A549 (cell line): ENCODE measurements around the gene DNM1. TPM values are rescaled to one million over a fixed set of nuclear protein-coding genes. Genes with fewer than 3 reads are reported as not detected.

Source experiments
- ATAC-seq, 2 experiments: fragments of 200-7000 bp in 1 of 2; fragments of >200 bp in 1 of 2; cut with Nextera tagmentation in 1 of 2; cut with Tn5 transposase in 1 of 2; 3 replicates each; pipeline versions ENCODE4 v1.8.0 to v1.9.1; 2018 to 2020; ENCODE audit warnings: mild to moderate bottlenecking in 1 of 2, moderate library complexity in 1 of 2
- CTCF ChIA-PET: fragments of 300-600 bp; sonication (Branson Sonifier 250); formaldehyde crosslinking; extraction: SDS; loops from one replicate; lab custom pipeline; 2021; ENCODE audit warnings: antibody characterized with exemption, inconsistent platforms; lab: Yijun Ruan, JAX
- POLR2A ChIA-PET: fragments of 350-600 bp; formaldehyde crosslinking; extraction: SDS; loops from one replicate; lab custom pipeline; 2021; ENCODE audit warnings: antibody characterized with exemption, inconsistent platforms; lab: Yijun Ruan, JAX
- DNase-seq, 2 experiments: peaks; one replicate each; pipeline versions ENCODE4 v3.0.0 to v3.0.0-alpha.2; 2011 to 2016; ENCODE audit warnings: low read depth in 1 of 2, low spot score in 1 of 2
- FAIRE-seq: peaks from 2 replicates; lab custom pipeline; 2011; peaks lifted over from hg19 to GRCh38; lab: Jason Lieb, UNC
- H3K27ac ChIP-seq, 2 experiments: fragments of >200 bp; sonication (Bioruptor Twin); formaldehyde crosslinking; 3 replicates each; pipeline ENCODE4 v1.5.1; 2016 to 2017
- H3K4me1 ChIP-seq: fragments of >200 bp; sonication (Bioruptor Twin); formaldehyde crosslinking; 3 replicates; pipeline ENCODE4 v1.6.1; 2016
- H3K4me2 ChIP-seq: fragments of >200 bp; sonication (Bioruptor Twin); formaldehyde crosslinking; 3 replicates; pipeline ENCODE4 v1.6.1; 2016
- H3K4me3 ChIP-seq: fragments of >200 bp; sonication (Bioruptor Twin); formaldehyde crosslinking; 3 replicates; pipeline ENCODE4 v1.5.1; 2016
- H3K9me3 ChIP-seq: fragments of >200 bp; sonication (Bioruptor Twin); formaldehyde crosslinking; 3 replicates; pipeline ENCODE4 v1.6.1; 2016
- CBX2 ChIP-seq: fragments of 200-600 bp; sonication (generic); IDR thresholded peaks from 2 replicates; pipeline ENCODE4 v1.6.1; 2016; ENCODE audit warnings: low read depth, mild to moderate bottlenecking, borderline replicate concordance
- CHD2 ChIP-seq: fragments of 150-350 bp; IDR thresholded peaks from 2 replicates; pipeline ENCODE4 v1.6.1; 2014; ENCODE audit warnings: low read length; ENCODE audit not compliant: partially characterized antibody
- CHD4 ChIP-seq: fragments of 200-600 bp; sonication (generic); IDR thresholded peaks from 2 replicates; pipeline ENCODE4 v1.6.1; 2016; ENCODE audit warnings: antibody characterized with exemption, mild to moderate bottlenecking, borderline replicate concordance
- EHMT2 ChIP-seq: fragments of 200-600 bp; sonication (generic); IDR thresholded peaks from 2 replicates; pipeline ENCODE4 v1.6.1; 2016; ENCODE audit warnings: antibody characterized with exemption, low read depth, mild to moderate bottlenecking, moderate library complexity
- ESRRA ChIP-seq: fragments of 150-350 bp; IDR thresholded peaks from 2 replicates; pipeline ENCODE4 v1.6.1; 2014; ENCODE audit warnings: mild to moderate bottlenecking, low read length, borderline replicate concordance
- JUNB ChIP-seq: fragments of >200 bp; sonication (Bioruptor Twin); formaldehyde crosslinking; IDR thresholded peaks from 2 replicates; pipeline ENCODE4 v1.6.1; 2016
- KDM5A ChIP-seq: fragments of 200-600 bp; sonication (generic); IDR thresholded peaks from 2 replicates; pipeline ENCODE4 v1.6.1; 2016; ENCODE audit warnings: antibody characterized with exemption, mild to moderate bottlenecking
- MAFK ChIP-seq: fragments of 450-650 bp; IDR thresholded peaks from 2 replicates; pipeline ENCODE4 v1.6.1; 2014; ENCODE audit not compliant: partially characterized antibody
- NFE2L2 ChIP-seq: fragments of 150-350 bp; conservative IDR thresholded peaks from 2 replicates; pipeline ENCODE4 v1.6.1; 2014; ENCODE audit warnings: low read length
- POLR2A ChIP-seq: IDR thresholded peaks from 2 replicates; pipeline ENCODE4 v1.6.1; 2012; ENCODE audit warnings: mild to moderate bottlenecking, low read length
- RFX5 ChIP-seq: fragments of 450-650 bp; IDR thresholded peaks from 2 replicates; pipeline ENCODE4 v1.7.1; 2014; ENCODE audit warnings: antibody characterized with exemption, mild to moderate bottlenecking, moderate library complexity
- RNF2 ChIP-seq: fragments of 200-600 bp; sonication (generic); IDR thresholded peaks from 2 replicates; pipeline ENCODE4 v1.6.1; 2016; ENCODE audit warnings: low read depth, mild to moderate bottlenecking, antibody characterized with exemption, moderate library complexity, borderline replicate concordance
- SREBF2 ChIP-seq: fragments of 450-650 bp; IDR thresholded peaks from 2 replicates; pipeline ENCODE4 v1.6.1; 2014; ENCODE audit warnings: mild to moderate bottlenecking, moderate library complexity
- ZC3H11A ChIP-seq: fragments of 450-650 bp; IDR thresholded peaks from 2 replicates; pipeline ENCODE4 v1.6.1; 2014; ENCODE audit warnings: antibody characterized with exemption, mild to moderate bottlenecking
- ZFP36 ChIP-seq: fragments of 450-650 bp; IDR thresholded peaks from 2 replicates; pipeline ENCODE4 v1.6.1; 2014; ENCODE audit warnings: borderline replicate concordance; ENCODE audit not compliant: partially characterized antibody
- ZSCAN20 ChIP-seq: fragments of 250-450 bp; sonication (Bioruptor Pico); IDR thresholded peaks from 2 replicates; pipeline ENCODE4 v1.8.0; 2022; ENCODE audit warnings: mild to moderate bottlenecking, moderate library complexity
- WGBS: methylation state at CpG from one replicate; pipeline ENCODE4 v1.1.6; 2017; ENCODE audit errors: missing lambda C conversion rate; 5-methylcytosine and 5-hydroxymethylcytosine counted together
- polyA plus RNA-seq, 4 experiments: library from polyadenylated mRNA; depleted of rRNA in 3 of 4; stranded (reverse); fragments of >200 nt; fragmentation: RNase III in 1 of 4; extraction: RNeasy Plus Mini Kit Qiagen cat#74134 plus additional on column Dnase treatment in 1 of 4; gene quantifications; 2 replicates in 3 of 4; 3 replicates in 1 of 4; pipeline ENCODE4 v1.2.3, GENCODE V29; 2011 to 2017
- TF ChIP-seq, protein P1 (sequence below): IDR thresholded peaks from 2 replicates; pipeline ENCODE4 v1.6.1; 2012
- TF ChIP-seq, protein P2 (sequence below): fragments of 450-650 bp; IDR thresholded peaks from 2 replicates; pipeline ENCODE4 v1.6.1; 2014; ENCODE audit warnings: antibody characterized with exemption
- TF ChIP-seq, protein P3 (sequence below): fragments of >200 bp; sonication (Bioruptor Twin); formaldehyde crosslinking; IDR thresholded peaks from 3 replicates; pipeline ENCODE4 v1.5.1; 2016
- TF ChIP-seq, protein P4 (sequence below): fragments of >200 bp; sonication (Bioruptor Twin); formaldehyde crosslinking; IDR thresholded peaks from 2 replicates; pipeline ENCODE4 v1.6.1; 2016

Gene DNM1
- polyA plus RNA-seq, 2 of the 4 experiments (the other 2 are of a cell fraction) = 60.2 to 139 TPM

DNA sequence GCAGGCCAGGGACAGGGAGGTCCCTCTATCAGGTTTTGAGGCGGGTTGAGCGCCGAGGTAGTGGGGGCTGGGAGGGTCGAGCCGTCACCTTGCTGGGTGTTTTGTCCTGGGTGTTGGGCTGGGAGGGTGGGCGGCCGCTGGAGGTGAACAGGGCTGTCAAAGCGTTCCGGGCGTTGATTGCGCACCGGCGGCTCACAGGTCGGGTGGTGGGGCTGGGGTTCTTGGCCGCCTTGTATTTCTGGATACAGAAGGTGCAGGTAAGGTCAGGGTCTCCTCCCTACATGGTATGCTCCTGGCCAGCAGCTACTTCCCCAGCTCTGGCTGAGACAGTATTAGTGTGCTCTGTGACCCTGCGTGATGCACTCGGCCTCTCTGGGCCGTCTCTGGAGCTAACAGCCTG is 37.0 kb upstream of the DNM1 start:
- ATAC-seq (no peak), DNase-seq (no peak), FAIRE-seq (no peak)
- Histone ChIP-seq H3K4me3 (no peak overlapping the region), H3K9me3 (no peaks in the 10 kb centered on the region), H3K27ac (no peak overlapping the region), H3K4me2 (no peak overlapping the region), H3K4me1 (no peaks in the 10 kb centered on the region)
- ChIA-PET CTCF (interaction anchor here (0.9 kb wide), 1 partner anchor 9 kb away, joined by 5 read pairs; no protein-coding TSS in a partner anchor), POLR2A (no interaction called here)
- TF ChIP-seq, protein P1, sequence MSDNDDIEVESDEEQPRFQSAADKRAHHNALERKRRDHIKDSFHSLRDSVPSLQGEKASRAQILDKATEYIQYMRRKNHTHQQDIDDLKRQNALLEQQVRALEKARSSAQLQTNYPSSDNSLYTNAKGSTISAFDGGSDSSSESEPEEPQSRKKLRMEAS = no peak
- TF ChIP-seq RNF2 (no peak), KDM5A (no peak), MAFK (no peak), CHD4 (no peak), RFX5 (no peak), ZC3H11A (no peak), POLR2A (no peak), SREBF2 (no peak), NFE2L2 (no peak), ZSCAN20 (CRISPR knock-in tag) (no peak)
- TF ChIP-seq, protein P2, sequence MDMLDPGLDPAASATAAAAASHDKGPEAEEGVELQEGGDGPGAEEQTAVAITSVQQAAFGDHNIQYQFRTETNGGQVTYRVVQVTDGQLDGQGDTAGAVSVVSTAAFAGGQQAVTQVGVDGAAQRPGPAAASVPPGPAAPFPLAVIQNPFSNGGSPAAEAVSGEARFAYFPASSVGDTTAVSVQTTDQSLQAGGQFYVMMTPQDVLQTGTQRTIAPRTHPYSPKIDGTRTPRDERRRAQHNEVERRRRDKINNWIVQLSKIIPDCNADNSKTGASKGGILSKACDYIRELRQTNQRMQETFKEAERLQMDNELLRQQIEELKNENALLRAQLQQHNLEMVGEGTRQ = no peak
- TF ChIP-seq, protein P3, sequence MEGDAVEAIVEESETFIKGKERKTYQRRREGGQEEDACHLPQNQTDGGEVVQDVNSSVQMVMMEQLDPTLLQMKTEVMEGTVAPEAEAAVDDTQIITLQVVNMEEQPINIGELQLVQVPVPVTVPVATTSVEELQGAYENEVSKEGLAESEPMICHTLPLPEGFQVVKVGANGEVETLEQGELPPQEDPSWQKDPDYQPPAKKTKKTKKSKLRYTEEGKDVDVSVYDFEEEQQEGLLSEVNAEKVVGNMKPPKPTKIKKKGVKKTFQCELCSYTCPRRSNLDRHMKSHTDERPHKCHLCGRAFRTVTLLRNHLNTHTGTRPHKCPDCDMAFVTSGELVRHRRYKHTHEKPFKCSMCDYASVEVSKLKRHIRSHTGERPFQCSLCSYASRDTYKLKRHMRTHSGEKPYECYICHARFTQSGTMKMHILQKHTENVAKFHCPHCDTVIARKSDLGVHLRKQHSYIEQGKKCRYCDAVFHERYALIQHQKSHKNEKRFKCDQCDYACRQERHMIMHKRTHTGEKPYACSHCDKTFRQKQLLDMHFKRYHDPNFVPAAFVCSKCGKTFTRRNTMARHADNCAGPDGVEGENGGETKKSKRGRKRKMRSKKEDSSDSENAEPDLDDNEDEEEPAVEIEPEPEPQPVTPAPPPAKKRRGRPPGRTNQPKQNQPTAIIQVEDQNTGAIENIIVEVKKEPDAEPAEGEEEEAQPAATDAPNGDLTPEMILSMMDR = no peak
- 100% methylated on average over 10 of the region's 18 CpGs for WGBS

DNA sequence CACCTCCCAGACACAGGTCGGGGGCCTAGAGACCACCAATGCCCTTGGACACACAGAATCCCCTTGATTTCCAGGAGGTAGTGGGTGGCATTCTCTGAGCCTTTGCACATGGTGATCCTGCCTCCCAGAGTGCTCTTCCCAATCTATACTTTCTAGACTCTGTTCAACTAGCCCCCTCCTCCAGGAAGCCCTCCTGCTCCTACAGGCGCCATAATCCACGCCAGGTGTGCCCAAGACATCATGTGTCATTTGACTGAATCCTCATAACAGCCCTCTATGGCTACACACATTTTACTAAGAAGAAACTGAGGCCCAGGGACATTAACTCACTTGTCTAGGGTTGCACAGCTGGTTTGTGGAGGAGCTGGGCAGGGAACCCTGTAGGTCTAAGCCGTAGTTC is 36.0 kb upstream of the DNM1 start:
- Histone ChIP-seq H3K4me2 (no peak overlapping the region), H3K27ac (no peak overlapping the region), H3K4me1 (no peaks in the 10 kb centered on the region), H3K9me3 (no peaks in the 10 kb centered on the region), H3K4me3 (no peak overlapping the region)
- ATAC-seq (no peak), FAIRE-seq (no peak), DNase-seq (no peak)
- ChIA-PET CTCF (interaction anchor here (5.5 kb wide), 1 partner anchor 15 kb away, joined by 41 read pairs; no protein-coding TSS in a partner anchor), POLR2A (no interaction called here)
- WGBS = 89% methylated on average over 4 of the region's 4 CpGs
- TF ChIP-seq ESRRA (no peak), ZFP36 (peak; percentile 52), EHMT2 (no peak)
- TF ChIP-seq, all 56 proteins: peak for 1

DNA sequence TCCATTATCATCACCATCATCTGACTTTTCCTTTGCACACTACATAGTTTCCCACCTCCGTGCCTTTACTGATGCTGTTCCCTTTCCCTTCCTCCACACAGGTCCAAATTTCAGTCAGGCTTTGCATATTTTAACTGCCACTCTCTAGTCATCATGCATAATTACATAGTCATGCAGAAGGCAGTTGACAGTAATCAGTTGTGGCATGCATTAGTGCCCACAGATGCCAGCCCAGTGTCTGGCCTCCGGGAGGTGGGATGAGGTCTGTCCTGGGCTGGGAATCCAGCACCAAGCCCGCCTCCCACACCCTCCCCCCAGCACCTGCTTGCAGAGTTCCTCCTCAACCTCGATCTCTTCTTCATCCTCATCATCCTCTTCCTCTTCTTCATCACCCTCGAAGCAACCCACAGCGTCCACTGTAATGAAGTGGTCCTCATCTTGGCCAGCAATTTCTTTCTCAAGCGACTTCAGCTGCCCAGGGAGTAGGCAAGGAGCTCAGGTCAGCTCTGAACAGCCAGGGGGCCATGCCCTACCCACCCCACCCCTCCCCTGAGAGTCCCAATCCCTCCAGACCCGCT is 34.4 kb upstream of the DNM1 start:
- ATAC-seq (no peak), DNase-seq (no peak), FAIRE-seq (no peak)
- no peak overlapping the region for H3K27ac ChIP-seq
- CTCF ChIA-PET = interaction anchor here (0.6 to 5.5 kb wide), 5 partner anchors 13 to 127 kb away, joined by 3 to 41 read pairs (median 4); no protein-coding TSS in a partner anchor
- H3K4me2 ChIP-seq = no peak overlapping the region
- 82% methylated on average over 8 of the region's 8 CpGs for WGBS
- H3K4me3 ChIP-seq = no peak overlapping the region
- H3K9me3 ChIP-seq = no peaks in the 10 kb centered on the region
- TF ChIP-seq POLR2A = no peak
- TF ChIP-seq RNF2 = no peak
- TF ChIP-seq JUNB = no peak
- TF ChIP-seq, protein P1 = no peak
- no peak for TF ChIP-seq CBX2
- TF ChIP-seq ZC3H11A = no peak
- TF ChIP-seq, protein P4, sequence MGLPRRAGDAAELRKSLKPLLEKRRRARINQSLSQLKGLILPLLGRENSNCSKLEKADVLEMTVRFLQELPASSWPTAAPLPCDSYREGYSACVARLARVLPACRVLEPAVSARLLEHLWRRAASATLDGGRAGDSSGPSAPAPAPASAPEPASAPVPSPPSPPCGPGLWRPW = no peak
- TF ChIP-seq CHD2 = no peak
- no peaks in the 10 kb centered on the region for H3K4me1 ChIP-seq
- POLR2A ChIA-PET = interaction anchor here (0.6 kb wide), 1 partner anchor 15 kb away, joined by 3 read pairs; no protein-coding TSS in a partner anchor
